IMR-90 (cell line): ENCODE measurements around the gene C17orf78. TPM values are rescaled to one million over a fixed set of nuclear protein-coding genes. Genes with fewer than 3 reads are reported as not detected.
A peak's percentile ranks its signal among the peaks of the same experiment; 100 is the strongest.

Source experiments
- ATAC-seq: fragments of 200-7000 bp; cut with Tn5 transposase; 2 replicates; pipeline ENCODE4 v1.9.1; 2020; ENCODE audit warnings: low read depth, mild to moderate bottlenecking, moderate library complexity
- BruUV-seq: library from RNA; stranded (reverse); fragments of 400-500 nt; replicated peaks from 2 replicates; lab custom pipeline; 2021; lab: Mats Ljungman, UMichigan
- CTCF ChIA-PET: fragments of 300-600 bp; formaldehyde crosslinking; extraction: SDS; loops from one replicate; lab custom pipeline; 2021; ENCODE audit warnings: antibody characterized with exemption; lab: Yijun Ruan, JAX
- POLR2A ChIA-PET: fragments of 300-600 bp; sonication (Branson Sonifier 250); formaldehyde crosslinking; loops from one replicate; lab custom pipeline; 2022; ENCODE audit warnings: antibody characterized with exemption; ENCODE audit not compliant: unreplicated experiment; lab: Charles Lee
- DNase-seq: peaks from one replicate; pipeline ENCODE4 v3.0.0; 2013
- H2AFZ ChIP-seq: replicated peaks from 2 replicates; pipeline ENCODE3; 2013; ENCODE audit warnings: low read length, mild to moderate bottlenecking; ENCODE audit not compliant: poor library complexity
- H2AK5ac ChIP-seq: 2 replicates; pipeline ENCODE4 v1.6.1; 2013; ENCODE audit warnings: low read depth, low read length, inconsistent platforms
- H2AK9ac ChIP-seq: replicated peaks from 2 replicates; pipeline ENCODE3; 2013; ENCODE audit warnings: mild to moderate bottlenecking, low read depth, low read length, moderate library complexity; ENCODE audit not compliant: poor library complexity
- H2BK120ac ChIP-seq: 2 replicates; pipeline ENCODE4 v1.6.1; 2013; ENCODE audit warnings: low read depth, low read length, inconsistent platforms
- H2BK15ac ChIP-seq: 3 replicates; pipeline ENCODE4 v1.6.1; 2013; ENCODE audit warnings: low read depth, low read length, inconsistent platforms
- H2BK20ac ChIP-seq: 2 replicates; pipeline ENCODE4 v1.6.1; 2013; ENCODE audit warnings: low read depth, mild to moderate bottlenecking, inconsistent platforms, low read length, moderate library complexity
- H2BK5ac ChIP-seq: 2 replicates; pipeline ENCODE4 v1.6.1; 2013; ENCODE audit warnings: mild to moderate bottlenecking, low read depth, low read length, inconsistent platforms; ENCODE audit not compliant: poor library complexity, severe bottlenecking
- H3K14ac ChIP-seq: replicated peaks from 2 replicates; pipeline ENCODE4 v1.6.1; 2013; ENCODE audit warnings: low read depth, low read length, inconsistent platforms
- H3K18ac ChIP-seq: 2 replicates; pipeline ENCODE4 v1.6.1; 2013; ENCODE audit warnings: low read depth, low read length, control low read depth
- H3K23ac ChIP-seq: 2 replicates; pipeline ENCODE4 v1.6.1; 2013; ENCODE audit warnings: low read depth, low read length, inconsistent platforms
- H3K27ac ChIP-seq: 2 replicates; pipeline ENCODE4 v1.5.1; 2013; ENCODE audit warnings: mild to moderate bottlenecking, control low read depth, low read length; ENCODE audit not compliant: insufficient read depth
- H3K27me3 ChIP-seq: 2 replicates; pipeline ENCODE4 v1.6.1; 2013; ENCODE audit warnings: low read length; ENCODE audit not compliant: control insufficient read depth, insufficient read depth
- H3K36me3 ChIP-seq: 2 replicates; pipeline ENCODE4 v1.6.1; 2013; ENCODE audit warnings: low read length, mixed read lengths; ENCODE audit not compliant: control insufficient read depth, insufficient read depth
- H3K4ac ChIP-seq: 2 replicates; pipeline ENCODE4 v1.6.1; 2013; ENCODE audit warnings: low read depth, low read length, inconsistent platforms
- H3K4me1 ChIP-seq: 2 replicates; pipeline ENCODE4 v1.6.1; 2013; ENCODE audit warnings: low read length, mixed read lengths; ENCODE audit not compliant: control insufficient read depth, insufficient read depth
- H3K4me2 ChIP-seq: 2 replicates; pipeline ENCODE4 v1.6.1; 2013; ENCODE audit warnings: low read depth, mild to moderate bottlenecking, control low read depth, low read length, moderate library complexity
- H3K4me3 ChIP-seq: 2 replicates; pipeline ENCODE4 v1.5.1; 2013; ENCODE audit warnings: low read depth, mild to moderate bottlenecking, control low read depth, low read length, moderate library complexity; ENCODE audit not compliant: insufficient read depth
- H3K56ac ChIP-seq: 2 replicates; pipeline ENCODE4 v1.6.1; 2013; ENCODE audit warnings: low read length, inconsistent platforms; ENCODE audit not compliant: insufficient read depth; ENCODE audit errors: extremely low read depth
- H3K79me1 ChIP-seq, 2 experiments: 2 replicates each; pipeline ENCODE4 v1.6.1; 2013; ENCODE audit warnings: low read length in 2 of 2, inconsistent platforms in 1 of 2, low read depth in 1 of 2
- H3K9ac ChIP-seq: 2 replicates; pipeline ENCODE4 v1.6.1; 2013; ENCODE audit warnings: low read depth, low read length, control low read depth
- H3K9me1 ChIP-seq: 2 replicates; pipeline ENCODE4 v1.6.1; 2013; ENCODE audit warnings: low read length, inconsistent platforms; ENCODE audit not compliant: insufficient read depth
- H3K9me3 ChIP-seq: 2 replicates; pipeline ENCODE4 v1.6.1; 2013; ENCODE audit warnings: low read length; ENCODE audit not compliant: control insufficient read depth, insufficient read depth
- H4K20me1 ChIP-seq: 2 replicates; pipeline ENCODE4 v1.6.1; 2013; ENCODE audit warnings: low read length, inconsistent platforms; ENCODE audit not compliant: insufficient read depth
- H4K5ac ChIP-seq: 2 replicates; pipeline ENCODE4 v1.6.1; 2013; ENCODE audit warnings: mild to moderate bottlenecking, low read depth, low read length, control low read depth
- H4K8ac ChIP-seq, 2 experiments: 2 replicates each; pipeline ENCODE4 v1.6.1; 2013; ENCODE audit warnings: low read depth in 2 of 2, low read length in 2 of 2, control low read depth in 1 of 2, inconsistent platforms in 1 of 2
- H4K91ac ChIP-seq: 2 replicates; pipeline ENCODE4 v1.6.1; 2013; ENCODE audit warnings: low read depth, low read length, inconsistent platforms; ENCODE audit not compliant: insufficient read depth
- BHLHE40 ChIP-seq: fragments of 150-350 bp; IDR thresholded peaks from 2 replicates; pipeline ENCODE4 v1.6.1; 2016; ENCODE audit warnings: mild to moderate bottlenecking, low read depth, low read length
- CEBPB ChIP-seq: IDR thresholded peaks from 2 replicates; pipeline ENCODE4 v1.6.1; 2012; ENCODE audit warnings: low read depth, low read length, improper control_type of control experiment
- CHD1 ChIP-seq: IDR thresholded peaks from 2 replicates; pipeline ENCODE4 v1.6.1; 2012; ENCODE audit warnings: low read depth, low read length, improper control_type of control experiment
- FOS ChIP-seq: fragments of 150-350 bp; IDR thresholded peaks from 2 replicates; pipeline ENCODE4 v1.6.1; 2016; ENCODE audit warnings: low read depth, low read length
- MAFK ChIP-seq: IDR thresholded peaks from 2 replicates; pipeline ENCODE4 v1.6.1; 2012; ENCODE audit warnings: low read depth, low read length, improper control_type of control experiment
- MAZ ChIP-seq: IDR thresholded peaks from 2 replicates; pipeline ENCODE4 v1.6.1; 2012; ENCODE audit warnings: low read depth, mild to moderate bottlenecking, low read length, improper control_type of control experiment, moderate library complexity, borderline replicate concordance
- POLR2A ChIP-seq: IDR thresholded peaks from 2 replicates; pipeline ENCODE4 v1.6.1; 2012; ENCODE audit warnings: mild to moderate bottlenecking, low read depth, low read length
- RAD21 ChIP-seq: IDR thresholded peaks from 2 replicates; pipeline ENCODE4 v1.6.1; 2012; ENCODE audit warnings: low read length, improper control_type of control experiment
- RCOR1 ChIP-seq: IDR thresholded peaks from 2 replicates; pipeline ENCODE4 v1.6.1; 2012; ENCODE audit warnings: mild to moderate bottlenecking, low read length, improper control_type of control experiment; ENCODE audit not compliant: insufficient replicate concordance
- RFX5 ChIP-seq: IDR thresholded peaks from 2 replicates; pipeline ENCODE4 v1.8.0; 2012; ENCODE audit warnings: low read depth, mild to moderate bottlenecking, low read length, moderate library complexity
- SMC3 ChIP-seq: fragments of 150-350 bp; IDR thresholded peaks from 2 replicates; pipeline ENCODE4 v1.6.1; 2016; ENCODE audit warnings: low read depth, mild to moderate bottlenecking, antibody characterized with exemption, low read length, moderate library complexity
- WGBS, 2 experiments: methylation state at CpG; one replicate each; pipeline versions ENCODE4 v1.1.5 to v1.1.7; 2013; ENCODE audit warnings: missing lambda C conversion rate in 2 of 2; ENCODE audit not compliant: insufficient read length in 1 of 2; ENCODE audit errors: extremely low coverage in 2 of 2; 5-methylcytosine and 5-hydroxymethylcytosine counted together
- dilution Hi-C: fragments of 300-500 bp; cut with HindIII; formaldehyde crosslinking; loops from one replicate; pipeline ENCODE4 v1.14.3; 2018; ENCODE audit warnings: low sequenced_read_pairs; ENCODE audit not compliant: unreplicated experiment
- in situ Hi-C: fragments of 300-500 bp; cut with MboI; formaldehyde crosslinking; loops from 3 replicates; pipeline ENCODE4 v1.14.3; 2019; ENCODE audit warnings: low sequenced_read_pairs, inconsistent platforms, mixed read lengths
- intact Hi-C: fragments of 100-400 bp; cut with micrococcal nuclease; formaldehyde crosslinking; loops from 2 replicates; pipeline ENCODE4 v1.10.0; 2022
- polyA plus RNA-seq, 3 experiments: library from polyadenylated mRNA; depleted of rRNA; stranded (reverse); fragments of >200 nt; gene quantifications; 2 replicates each; pipeline ENCODE4 v1.2.3, GENCODE V29; 2012; ENCODE audit warnings: low replicate concordance in 1 of 3
- total RNA-seq: library from RNA; depleted of rRNA; stranded (reverse); fragments of >200 nt; gene quantifications from 2 replicates; pipeline ENCODE4 v1.2.3, GENCODE V29; 2012

The C17orf78 gene
- total and polyA plus RNA-seq, 2 of the 4 experiments (the other 2 are of a cell fraction), result not detected

- in situ Hi-C loops, result no loop called here
- H2AK5ac ChIP-seq, result no peak overlapping the region
- BruUV-seq, result no TSS peak
- TF ChIP-seq RAD21 (no peak), BHLHE40 (no peak), CHD1 (no peak), POLR2A (no peak), FOS (no peak), RFX5 (no peak), SMC3 (no peak), RCOR1 (no peak), MAFK (no peak), CEBPB (no peak), MAZ (no peak)
- dilution Hi-C loops, result no loop called here
- intact Hi-C loops, result no loop called here
- DNase-seq (peak; percentile 43), ATAC-seq (peak; percentile 87)
- no peak overlapping the region for H4K8ac ChIP-seq
- H2AK9ac ChIP-seq, result no peak overlapping the region
- H3K36me3 ChIP-seq, result peaks cover 29% of the 10 kb centered on the region
- no peaks in the 10 kb centered on the region for H4K20me1 ChIP-seq
- no peak overlapping the region for H2AFZ ChIP-seq
- H3K56ac ChIP-seq, result no peak overlapping the region
- no peaks in the 10 kb centered on the region; the same call in 1 of the 2 replicates for H3K9me1 ChIP-seq
- peaks cover 13 to 42% of the 10 kb centered on the region in 2 experiments for H3K79me1 ChIP-seq
- no peak overlapping the region for H3K23ac ChIP-seq
- H2BK20ac ChIP-seq, result no peak overlapping the region
- H4K5ac ChIP-seq, result no peak overlapping the region
- no peak overlapping the region for H3K4me2 ChIP-seq
- no peak overlapping the region for H3K18ac ChIP-seq
- H3K4ac ChIP-seq, result no peak overlapping the region
- POLR2A ChIA-PET, result no interaction called here
- H3K27me3 ChIP-seq, result no peaks in the 10 kb centered on the region
- H3K4me3 ChIP-seq, result no peak overlapping the region
- H2BK120ac ChIP-seq, result no peak overlapping the region
- WGBS, 2 experiments, result no CpG with 5 or more reads among the region's 1 CpG
- CTCF ChIA-PET, result interaction anchor here (0.9 kb wide), 1 partner anchor 16 kb away, joined by 3 read pairs; no protein-coding TSS in a partner anchor
- no peaks in the 10 kb centered on the region; the same call in 1 of the 2 replicates for H3K4me1 ChIP-seq
- no peak overlapping the region for H2BK15ac ChIP-seq
- H3K27ac ChIP-seq, result no peak overlapping the region
- H3K9ac ChIP-seq, result no peak overlapping the region
- no peak overlapping the region for H2BK5ac ChIP-seq
- no peaks in the 10 kb centered on the region for H3K9me3 ChIP-seq
- no peak overlapping the region; the same call in 1 of the 2 replicates for H3K14ac ChIP-seq
- H4K91ac ChIP-seq, result no peak overlapping the region
Observed at GRCh38 chr17:37429453-37429852, 53.7 kb downstream of the C17orf78 start.
